ENCODE data around the gene ZNF500.

DNA sequence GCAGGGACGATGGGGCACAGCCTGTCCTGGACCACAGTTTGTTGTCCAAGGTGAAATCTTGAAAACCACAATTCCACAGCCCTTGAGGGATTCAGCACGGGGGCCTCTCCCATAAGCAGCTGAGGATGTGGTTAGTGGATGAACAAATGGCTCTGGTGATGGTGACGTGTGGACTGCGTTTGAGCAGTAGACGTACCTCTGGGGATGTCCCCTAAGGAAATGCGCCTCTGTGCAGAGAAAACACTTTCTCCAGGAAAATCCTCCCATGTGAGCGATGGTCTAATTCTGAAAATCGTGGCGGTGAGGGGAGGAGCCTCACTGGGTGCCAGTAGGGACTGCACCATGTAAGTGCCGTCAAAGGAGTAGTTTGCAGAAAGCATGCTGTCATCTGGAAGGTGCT, 23.9 kb upstream of the ZNF500 start:
- TF ChIP-seq POLR2AphosphoS5 (IDR thresholded peaks at IDR 0.05; ENCODE audit: insufficient read depth, low read depth, low read length) (no peak), POLR2A (IDR thresholded peaks at IDR 0.05; ENCODE audit: low read depth, low read length) (no peak)
